Stomach (tissue), 4 donors: ENCODE measurements around the gene NDUFA1.

Source experiments
- CTCF ChIP-seq, 7 experiments: fragments of 450-650 bp in 4 of 7; fragments of 200-600 bp in 3 of 7; sonication (generic) in 3 of 7; IDR thresholded peaks; one replicate each; pipeline ENCODE4 v1.5.1; 2016 to 2019; ENCODE audit warnings: antibody characterized with exemption in 7 of 7, control low read depth in 2 of 7, mild to moderate bottlenecking in 1 of 7
- EP300 ChIP-seq: sonication (generic); formaldehyde crosslinking; IDR thresholded peaks from one replicate; pipeline ENCODE4 v1.6.1; 2017; ENCODE audit warnings: antibody characterized with exemption
- POLR2A ChIP-seq, 4 donors: fragments of 450-650 bp; IDR thresholded peaks; one replicate each; pipeline ENCODE4 v1.6.1; 2016; ENCODE audit warnings: antibody characterized with exemption in 4 of 4, control low read depth in 2 of 4, mild to moderate bottlenecking in 1 of 4, moderate library complexity in 1 of 4

GRCh38 chrX:119880552-119881437 lies 9.2 kb downstream of the NDUFA1 start:
- peak in 5 of 7 experiments; percentile 17 to 39 (median 35) for TF ChIP-seq CTCF (IDR thresholded peaks at IDR 0.05)
- no peak for TF ChIP-seq POLR2A (IDR thresholded peaks at IDR 0.05)
- TF ChIP-seq EP300: no peak
